ENCODE results near the gene EPGN.

EPGN gene

DNA sequence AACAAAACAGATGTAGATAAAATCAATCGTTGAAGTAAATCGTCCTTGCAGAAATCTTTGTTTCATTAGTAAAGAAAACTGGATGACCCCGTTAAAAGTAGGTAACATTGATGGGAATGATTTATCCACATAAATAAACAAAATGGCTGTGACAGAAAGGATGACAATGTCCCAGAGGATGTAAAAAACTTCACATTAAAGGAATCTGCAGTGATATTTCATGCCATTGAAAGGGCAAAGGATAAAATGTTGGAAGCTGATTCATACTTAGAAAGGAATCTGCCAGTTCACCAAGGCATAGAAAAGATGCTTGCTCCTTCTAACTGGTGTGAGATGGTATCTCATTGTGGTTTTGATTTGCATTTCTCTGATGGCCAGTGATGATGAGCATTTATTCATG lies 24.2 kb upstream of the EPGN start:
- POLR2A ChIA-PET, result no interaction called here
- no peak for DNase-seq (ENCODE audit: extremely low spot score)
- TF ChIP-seq, protein P1, sequence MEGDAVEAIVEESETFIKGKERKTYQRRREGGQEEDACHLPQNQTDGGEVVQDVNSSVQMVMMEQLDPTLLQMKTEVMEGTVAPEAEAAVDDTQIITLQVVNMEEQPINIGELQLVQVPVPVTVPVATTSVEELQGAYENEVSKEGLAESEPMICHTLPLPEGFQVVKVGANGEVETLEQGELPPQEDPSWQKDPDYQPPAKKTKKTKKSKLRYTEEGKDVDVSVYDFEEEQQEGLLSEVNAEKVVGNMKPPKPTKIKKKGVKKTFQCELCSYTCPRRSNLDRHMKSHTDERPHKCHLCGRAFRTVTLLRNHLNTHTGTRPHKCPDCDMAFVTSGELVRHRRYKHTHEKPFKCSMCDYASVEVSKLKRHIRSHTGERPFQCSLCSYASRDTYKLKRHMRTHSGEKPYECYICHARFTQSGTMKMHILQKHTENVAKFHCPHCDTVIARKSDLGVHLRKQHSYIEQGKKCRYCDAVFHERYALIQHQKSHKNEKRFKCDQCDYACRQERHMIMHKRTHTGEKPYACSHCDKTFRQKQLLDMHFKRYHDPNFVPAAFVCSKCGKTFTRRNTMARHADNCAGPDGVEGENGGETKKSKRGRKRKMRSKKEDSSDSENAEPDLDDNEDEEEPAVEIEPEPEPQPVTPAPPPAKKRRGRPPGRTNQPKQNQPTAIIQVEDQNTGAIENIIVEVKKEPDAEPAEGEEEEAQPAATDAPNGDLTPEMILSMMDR (IDR thresholded peaks at IDR 0.05; ENCODE audit: control extremely low read depth, extremely low read depth, low read depth, missing control alignments), result no peak
- CTCF ChIA-PET, result interaction anchor here (1.5 kb wide), 1 partner anchor 29 kb away, joined by 3 read pairs; no protein-coding TSS in a partner anchor

DNA sequence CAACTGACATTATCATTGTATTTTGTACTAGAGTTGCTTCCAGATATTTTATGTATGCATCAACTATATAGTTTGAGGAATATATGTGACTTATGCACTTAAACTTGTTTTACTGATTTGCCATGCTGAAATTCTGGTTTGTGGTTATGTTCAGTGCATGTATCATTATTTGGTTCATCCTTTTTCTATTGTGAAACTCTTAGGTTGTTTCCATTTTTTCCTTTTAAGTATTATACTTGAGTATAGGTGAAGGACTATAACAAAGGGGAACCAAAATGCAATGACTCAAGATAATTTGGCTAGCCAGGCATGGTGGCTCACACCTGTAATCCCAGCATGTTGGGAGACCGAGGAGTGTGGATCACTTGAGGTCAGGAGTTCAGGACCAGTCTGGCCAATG lies 21.1 kb upstream of the EPGN start:
- TF ChIP-seq, protein P1 (IDR thresholded peaks at IDR 0.05; ENCODE audit: control extremely low read depth, extremely low read depth, low read depth, missing control alignments), result no peak
- POLR2A ChIA-PET, result no interaction called here
- CTCF ChIA-PET, result no interaction called here
- no peak for DNase-seq (ENCODE audit: extremely low spot score)

DNA sequence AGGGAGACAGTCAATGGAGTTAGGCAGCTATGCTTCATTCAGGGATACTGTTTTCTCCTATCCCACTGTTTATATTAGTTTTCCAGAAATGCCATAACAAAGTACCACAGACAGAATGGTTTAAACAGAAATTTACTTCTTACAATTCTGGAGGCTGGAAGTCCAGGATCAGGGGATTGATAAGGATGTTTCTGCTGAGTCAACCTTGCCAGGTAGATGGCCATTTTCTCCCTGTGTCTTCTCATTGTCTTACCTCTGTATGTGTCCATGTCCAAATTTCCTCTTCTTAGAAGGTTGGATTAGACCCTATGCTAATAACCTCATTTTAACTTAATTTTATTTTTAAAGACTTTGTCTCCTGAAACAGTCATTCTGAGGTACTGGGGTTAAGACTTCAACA lies 20.5 kb upstream of the EPGN start:
- ChIA-PET CTCF (interaction anchor here (1.1 to 1.2 kb wide), 2 partner anchors 10 to 57 kb away, joined by 3 read pairs; no protein-coding TSS in a partner anchor), POLR2A (no interaction called here)
- TF ChIP-seq, protein P1 (IDR thresholded peaks at IDR 0.05; ENCODE audit: control extremely low read depth, extremely low read depth, low read depth, missing control alignments), result no peak
- no peak for DNase-seq (ENCODE audit: extremely low spot score)

DNA sequence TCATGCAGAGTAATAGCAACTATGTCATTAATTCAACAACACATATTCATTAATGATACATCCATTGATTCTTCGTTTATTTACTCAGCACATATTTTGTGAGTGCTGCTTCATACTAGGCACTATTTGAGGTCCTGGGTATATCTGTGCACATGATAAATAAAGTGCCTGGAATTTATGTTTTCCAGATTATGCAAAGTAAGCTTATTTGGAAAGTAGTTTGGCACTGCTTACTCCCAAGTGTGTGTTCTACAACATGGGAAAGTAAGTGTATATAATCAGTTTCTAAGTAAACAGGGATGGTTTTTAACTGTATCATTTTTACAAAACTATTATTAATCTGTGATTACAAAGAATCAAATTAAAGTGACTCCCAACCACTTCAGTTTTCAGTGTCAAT lies 16.8 kb upstream of the EPGN start:
- ChIA-PET CTCF (no interaction called here), POLR2A (no interaction called here)
- no peak for DNase-seq (ENCODE audit: extremely low spot score)
- TF ChIP-seq, protein P1 (IDR thresholded peaks at IDR 0.05; ENCODE audit: control extremely low read depth, extremely low read depth, low read depth, missing control alignments), result no peak

DNA sequence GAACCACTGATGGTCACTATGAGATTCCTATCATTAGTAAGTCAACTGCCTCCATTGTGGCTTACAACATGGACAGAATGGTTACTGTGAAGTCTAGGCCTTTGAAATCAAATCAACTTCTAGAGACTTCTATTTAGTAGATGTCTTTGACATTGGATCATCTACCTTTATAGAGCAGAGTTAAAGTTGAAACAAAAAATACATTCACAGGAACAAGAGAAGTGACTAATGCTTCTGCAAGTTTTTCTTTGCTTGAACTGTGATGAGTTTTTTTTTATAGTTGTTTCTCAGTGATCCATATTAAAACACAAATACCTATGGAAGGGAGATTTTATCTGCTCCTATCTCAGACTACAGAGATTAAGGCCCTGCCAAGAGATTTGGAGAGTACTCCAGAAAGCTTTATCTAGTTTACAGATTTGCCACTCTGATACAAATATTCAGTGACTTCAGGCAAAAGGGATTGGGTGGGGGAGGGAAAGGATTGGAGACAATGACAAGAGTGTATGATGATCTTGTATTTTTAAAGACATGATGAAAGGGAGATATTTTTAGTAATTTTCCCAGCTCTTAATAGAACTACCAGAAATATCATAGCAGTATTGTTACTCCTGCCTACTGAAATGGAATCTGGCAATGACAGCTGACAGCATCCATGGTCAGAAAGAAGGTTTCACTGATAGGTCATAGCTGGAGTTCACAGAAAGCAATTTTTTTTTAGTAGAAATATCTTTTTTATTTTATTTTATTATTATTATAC lies 16.0 kb upstream of the EPGN start:
- POLR2A ChIA-PET, result no interaction called here
- TF ChIP-seq, protein P1 (IDR thresholded peaks at IDR 0.05; ENCODE audit: control extremely low read depth, extremely low read depth, low read depth, missing control alignments), result no peak
- no peak for DNase-seq (ENCODE audit: extremely low spot score)
- CTCF ChIA-PET, result no interaction called here

DNA sequence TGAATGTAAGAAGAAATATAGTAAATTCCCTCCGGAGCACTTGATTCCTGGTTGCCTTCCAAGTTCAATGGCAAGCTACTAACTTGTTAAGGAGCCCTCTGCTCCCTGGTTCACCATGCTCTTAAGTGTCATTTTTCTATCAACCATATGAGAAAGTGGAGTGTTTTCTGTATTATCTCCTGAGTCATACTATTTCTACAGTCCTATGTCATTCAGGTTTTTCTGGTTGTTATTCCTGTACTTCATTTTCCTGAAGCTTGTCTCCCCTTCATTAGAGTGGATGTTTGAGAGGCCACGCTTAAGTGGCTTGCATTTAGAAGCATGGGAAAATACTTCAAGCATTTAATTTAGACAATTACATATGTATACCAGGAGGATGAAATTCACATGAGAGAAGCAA lies 14.7 kb upstream of the EPGN start:
- TF ChIP-seq, protein P1 (IDR thresholded peaks at IDR 0.05; ENCODE audit: control extremely low read depth, extremely low read depth, low read depth, missing control alignments), result no peak
- POLR2A ChIA-PET, result no interaction called here
- no peak for DNase-seq (ENCODE audit: extremely low spot score)
- CTCF ChIA-PET, result interaction anchor here (0.8 kb wide), 1 partner anchor 10 kb away, joined by 3 read pairs; no protein-coding TSS in a partner anchor

Measured in GM10248 (cell line).